ENCODE data around the gene RPL35A. TPM values are rescaled to one million over a fixed set of nuclear protein-coding genes. Genes with fewer than 3 reads are reported as not detected.
"Not testable (repeated sequence)": the region's sequence is repeated elsewhere in the genome, so short reads cannot be mapped to it uniquely, and the experiment has no call there.

The RPL35A gene
- polyA plus RNA-seq (ENCODE audit: insufficient read depth in 1 of 5, insufficient read length in 5 of 5, low replicate concordance in 1 of 5): 1,000 to 10,000 TPM; 2,035 to 2,423 (median 2,165) TPM
- long read RNA-seq, donor 1, transcript RPL35A-209 (3 exons, 579 nt): minor isoform, 58 of 6,061 reads
- long read RNA-seq, donor 1, transcript RPL35A-207 (2 exons, 687 nt): minor isoform, 346 of 6,061 reads
- long read RNA-seq, donor 1, transcript RPL35A-208 (4 exons, 677 nt): minor isoform, 356 of 6,061 reads
- long read RNA-seq, donor 1, transcript RPL35A-206 (5 exons, 1,444 nt): major isoform, 2,431 of 6,061 reads
- long read RNA-seq, donor 1, partial matches to known transcripts: 2,492 of 6,061 reads
- long read RNA-seq, donor 1, other reads (novel, unspliced or antisense): 332 of 6,061 reads
- long read RNA-seq, donor 2, transcript RPL35A-206 (5 exons, 1,444 nt): major isoform, 1,260 of 3,226 reads
- long read RNA-seq, donor 2, transcript RPL35A-208 (4 exons, 677 nt): minor isoform, 204 of 3,226 reads
- long read RNA-seq, donor 2, transcript RPL35A-209 (3 exons, 579 nt): minor isoform, 39 of 3,226 reads
- long read RNA-seq, donor 2, transcript RPL35A-207 (2 exons, 687 nt): minor isoform, 71 of 3,226 reads
- long read RNA-seq, donor 2, partial matches to known transcripts: 1,461 of 3,226 reads
- long read RNA-seq, donor 2, other reads (novel, unspliced or antisense): 167 of 3,226 reads
- long read RNA-seq, donor 3, transcript RPL35A-205 (5 exons, 553 nt): minor isoform, 38 of 4,078 reads
- long read RNA-seq, donor 3, transcript RPL35A-208 (4 exons, 677 nt): minor isoform, 248 of 4,078 reads
- long read RNA-seq, donor 3, transcript RPL35A-206 (5 exons, 1,444 nt): major isoform, 1,672 of 4,078 reads
- long read RNA-seq, donor 3, transcript RPL35A-207 (2 exons, 687 nt): minor isoform, 219 of 4,078 reads
- long read RNA-seq, donor 3, partial matches to known transcripts: 1,664 of 4,078 reads
- long read RNA-seq, donor 3, other reads (novel, unspliced or antisense): 194 of 4,078 reads
- long read RNA-seq, donor 4, transcript RPL35A-207 (2 exons, 687 nt): minor isoform, 204 of 2,987 reads
- long read RNA-seq, donor 4, transcript RPL35A-209 (3 exons, 579 nt): minor isoform, 40 of 2,987 reads
- long read RNA-seq, donor 4, transcript RPL35A-206 (5 exons, 1,444 nt): major isoform, 1,085 of 2,987 reads
- long read RNA-seq, donor 4, transcript RPL35A-208 (4 exons, 677 nt): minor isoform, 210 of 2,987 reads
- long read RNA-seq, donor 4, partial matches to known transcripts: 1,319 of 2,987 reads
- long read RNA-seq, donor 4, other reads (novel, unspliced or antisense): 107 of 2,987 reads
- long read RNA-seq, donor 5, transcript RPL35A-207 (2 exons, 687 nt): minor isoform, 296 of 7,137 reads
- long read RNA-seq, donor 5, transcript RPL35A-206 (5 exons, 1,444 nt): major isoform, 2,927 of 7,137 reads
- long read RNA-seq, donor 5, transcript RPL35A-208 (4 exons, 677 nt): minor isoform, 367 of 7,137 reads
- long read RNA-seq, donor 5, transcript RPL35A-205 (5 exons, 553 nt): minor isoform, 66 of 7,137 reads
- long read RNA-seq, donor 5, partial matches to known transcripts: 3,024 of 7,137 reads
- long read RNA-seq, donor 5, other reads (novel, unspliced or antisense): 400 of 7,137 reads
- long read RNA-seq, donor 6, transcript RPL35A-207 (2 exons, 687 nt): minor isoform, 227 of 5,711 reads
- long read RNA-seq, donor 6, transcript RPL35A-205 (5 exons, 553 nt): minor isoform, 50 of 5,711 reads
- long read RNA-seq, donor 6, transcript RPL35A-208 (4 exons, 677 nt): minor isoform, 239 of 5,711 reads
- long read RNA-seq, donor 6, transcript RPL35A-206 (5 exons, 1,444 nt): major isoform, 2,506 of 5,711 reads
- long read RNA-seq, donor 6, partial matches to known transcripts: 2,334 of 5,711 reads
- long read RNA-seq, donor 6, other reads (novel, unspliced or antisense): 301 of 5,711 reads
- long read RNA-seq, donor 7, transcript RPL35A-208 (4 exons, 677 nt): minor isoform, 67 of 1,656 reads
- long read RNA-seq, donor 7, transcript RPL35A-205 (5 exons, 553 nt): minor isoform, 32 of 1,656 reads
- long read RNA-seq, donor 7, transcript RPL35A-207 (2 exons, 687 nt): minor isoform, 46 of 1,656 reads
- long read RNA-seq, donor 7, transcript RPL35A-206 (5 exons, 1,444 nt): major isoform, 1,011 of 1,656 reads
- long read RNA-seq, donor 7, partial matches to known transcripts: 406 of 1,656 reads
- long read RNA-seq, donor 7, other reads (novel, unspliced or antisense): 78 of 1,656 reads
- long read RNA-seq, donor 8, transcript RPL35A-208 (4 exons, 677 nt): minor isoform, 88 of 1,876 reads
- long read RNA-seq, donor 8, transcript RPL35A-206 (5 exons, 1,444 nt): major isoform, 818 of 1,876 reads
- long read RNA-seq, donor 8, transcript RPL35A-209 (3 exons, 579 nt): minor isoform, 20 of 1,876 reads
- long read RNA-seq, donor 8, transcript RPL35A-207 (2 exons, 687 nt): minor isoform, 119 of 1,876 reads
- long read RNA-seq, donor 8, partial matches to known transcripts: 746 of 1,876 reads
- long read RNA-seq, donor 8, other reads (novel, unspliced or antisense): 76 of 1,876 reads

DNA sequence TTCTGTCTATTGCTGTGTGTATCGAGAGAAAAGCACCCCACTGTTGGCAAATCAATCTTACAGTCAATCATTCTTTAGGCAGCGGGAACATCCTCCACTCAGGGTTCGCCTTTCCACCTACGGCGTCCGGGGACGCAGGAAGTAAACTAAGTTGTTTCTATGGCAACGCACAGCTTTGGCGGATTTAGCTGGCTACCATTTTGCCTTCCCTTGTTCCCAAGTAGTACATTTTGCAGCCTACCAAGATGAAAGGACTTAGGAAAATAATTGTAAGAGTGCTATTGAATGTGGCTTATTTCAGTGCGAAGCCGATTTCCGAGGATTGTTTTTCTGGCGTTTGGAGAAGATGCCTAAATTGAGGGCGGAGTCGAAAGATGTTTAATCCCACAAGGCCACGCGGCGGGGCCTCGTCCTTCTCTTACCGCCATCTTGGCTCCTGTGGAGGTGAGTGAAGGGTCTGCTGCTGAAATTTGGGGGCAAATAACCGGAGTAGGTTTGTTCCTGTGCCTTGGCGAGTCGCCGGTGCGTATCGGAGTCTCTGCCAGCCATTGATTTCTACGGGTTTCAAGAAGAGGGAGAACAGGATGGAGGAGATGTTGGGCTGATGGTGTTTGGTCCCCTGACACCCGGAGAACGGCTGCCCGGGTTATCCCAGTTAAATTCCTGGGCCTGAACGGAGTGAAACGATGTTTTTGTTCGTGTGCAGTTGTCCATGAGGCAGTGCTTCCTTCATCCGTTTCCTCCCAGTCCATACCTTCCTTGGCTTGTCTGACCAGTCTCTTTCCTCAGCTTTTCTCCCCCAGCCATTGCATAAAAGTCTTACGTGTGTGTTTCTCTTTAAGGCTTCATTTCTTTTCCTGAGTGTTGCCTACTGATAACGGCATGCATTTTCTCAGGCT, at the start of gene RPL35A:
RPL35A (plus strand) TSS at position 413 of the 899 bp plus-strand sequence. CDS start 778 bp downstream, outside the sequence.
- DNase-seq: peak; percentile 96 to 98

DNA sequence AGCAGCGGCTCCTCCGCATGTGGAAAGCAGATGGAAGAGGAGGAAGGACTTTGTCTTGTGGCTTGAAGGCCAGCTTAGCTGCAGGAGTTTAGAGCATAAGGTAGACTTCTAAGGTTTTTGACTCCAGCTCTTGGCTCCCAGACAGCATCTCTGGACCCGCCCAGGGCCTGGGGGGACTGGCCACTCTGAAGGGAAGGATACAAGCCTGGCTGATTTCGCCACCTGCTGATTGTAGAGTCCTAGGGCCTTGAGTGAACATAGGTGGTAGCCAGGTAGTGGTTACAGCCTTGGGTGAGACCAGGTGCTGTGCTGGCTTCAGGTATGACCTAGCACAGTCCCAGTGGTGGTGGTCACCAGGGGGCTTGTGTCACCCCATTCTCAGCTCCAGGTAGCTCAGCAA, 48.4 kb upstream of the RPL35A start:
- no peak for DNase-seq

DNA sequence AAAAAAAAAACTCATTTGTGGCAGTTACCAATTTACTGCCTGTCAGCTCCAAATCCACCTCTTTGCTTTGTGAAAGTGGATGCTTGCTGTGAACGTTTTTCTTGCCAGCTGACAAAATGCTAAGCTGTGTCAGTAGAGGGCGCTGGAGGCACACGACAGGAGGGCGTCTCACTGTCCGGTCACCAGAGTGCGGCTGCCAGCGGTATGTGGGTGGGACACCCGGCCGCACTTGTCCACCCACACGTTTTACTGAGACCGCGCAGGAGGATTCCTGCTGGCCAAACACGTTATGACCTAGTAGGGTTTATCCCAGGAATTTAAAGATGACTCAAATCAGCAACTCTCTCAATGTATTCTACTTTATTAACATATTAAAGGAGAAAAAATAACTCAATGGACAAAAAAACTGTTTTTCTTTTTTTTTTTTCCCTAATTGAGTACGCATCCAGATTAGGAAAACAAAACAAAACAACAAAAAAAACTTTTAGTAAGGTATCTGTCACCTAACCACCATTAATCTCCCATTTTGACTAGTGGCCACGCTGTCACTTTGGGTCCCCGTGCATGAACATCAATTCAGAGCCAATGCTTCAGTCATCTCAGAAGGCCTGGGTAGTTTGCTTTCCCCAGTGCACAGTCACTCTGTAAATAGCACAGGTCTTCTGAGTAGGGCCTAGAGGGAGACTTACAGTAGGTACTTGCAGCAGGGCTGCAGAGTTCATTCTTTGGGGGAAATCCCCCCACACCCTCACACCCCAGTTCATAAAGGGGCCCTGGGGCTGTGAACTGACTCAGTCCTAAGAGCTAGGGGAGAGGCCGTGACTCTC, 43.8 kb upstream of the RPL35A start:
- peak; percentile 75 to 76 for DNase-seq

DNA sequence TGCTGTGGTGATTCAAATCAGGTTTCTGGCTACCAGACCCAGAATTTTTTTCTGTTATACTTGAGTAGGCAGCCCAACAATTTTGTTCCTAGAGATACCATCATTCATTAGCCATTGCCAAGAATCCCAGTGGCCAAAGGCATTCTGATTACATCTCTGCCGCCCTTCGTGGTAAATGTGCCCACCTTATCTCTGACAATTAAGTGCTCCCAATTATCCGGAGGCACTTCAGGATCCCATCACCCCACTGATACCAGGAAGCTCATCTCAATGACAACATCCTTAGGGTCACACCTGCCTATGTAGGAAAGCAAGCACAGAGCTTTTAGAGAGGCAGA, 43.2 kb upstream of the RPL35A start:
- DNase-seq: no peak

DNA sequence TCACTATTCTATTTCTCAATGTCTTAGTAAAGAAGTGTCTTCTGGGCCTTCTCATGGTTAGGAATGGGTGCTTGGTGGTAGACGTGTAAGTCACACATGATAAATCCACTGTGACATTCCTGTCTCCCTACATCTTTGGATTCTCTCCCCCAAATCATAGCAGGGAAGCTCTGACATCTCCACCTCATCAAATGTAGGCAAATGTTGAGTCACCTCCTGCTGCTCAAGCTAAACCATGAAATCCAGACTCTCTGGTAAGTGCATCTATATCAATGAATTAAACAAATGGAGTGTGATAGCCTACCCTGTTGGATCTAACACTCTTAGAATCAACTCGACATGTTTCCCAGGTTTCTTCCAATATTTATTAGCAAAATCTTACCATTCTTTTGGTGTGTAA, 42.8 kb upstream of the RPL35A start:
- DNase-seq: no peak

DNA sequence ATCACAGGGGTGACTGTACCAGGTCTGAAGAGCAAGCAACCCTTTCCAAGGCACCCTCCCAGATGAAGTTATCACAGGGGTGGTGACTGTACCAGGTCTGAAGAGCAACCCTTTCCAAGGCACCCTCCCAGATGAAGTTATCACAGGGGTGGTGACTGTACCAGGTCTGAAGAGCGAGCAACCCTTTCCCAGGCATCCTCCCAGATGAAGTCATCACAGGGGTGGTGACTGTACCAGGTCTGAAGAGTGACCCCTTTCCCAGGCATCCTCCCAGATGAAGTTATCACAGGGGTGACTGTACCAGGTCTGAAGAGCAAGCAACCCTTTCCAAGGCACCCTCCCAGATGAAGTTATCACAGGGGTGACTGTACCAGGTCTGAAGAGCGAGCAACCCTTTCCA, 41.4 kb upstream of the RPL35A start:
- not testable (repeated sequence) for DNase-seq

DNA sequence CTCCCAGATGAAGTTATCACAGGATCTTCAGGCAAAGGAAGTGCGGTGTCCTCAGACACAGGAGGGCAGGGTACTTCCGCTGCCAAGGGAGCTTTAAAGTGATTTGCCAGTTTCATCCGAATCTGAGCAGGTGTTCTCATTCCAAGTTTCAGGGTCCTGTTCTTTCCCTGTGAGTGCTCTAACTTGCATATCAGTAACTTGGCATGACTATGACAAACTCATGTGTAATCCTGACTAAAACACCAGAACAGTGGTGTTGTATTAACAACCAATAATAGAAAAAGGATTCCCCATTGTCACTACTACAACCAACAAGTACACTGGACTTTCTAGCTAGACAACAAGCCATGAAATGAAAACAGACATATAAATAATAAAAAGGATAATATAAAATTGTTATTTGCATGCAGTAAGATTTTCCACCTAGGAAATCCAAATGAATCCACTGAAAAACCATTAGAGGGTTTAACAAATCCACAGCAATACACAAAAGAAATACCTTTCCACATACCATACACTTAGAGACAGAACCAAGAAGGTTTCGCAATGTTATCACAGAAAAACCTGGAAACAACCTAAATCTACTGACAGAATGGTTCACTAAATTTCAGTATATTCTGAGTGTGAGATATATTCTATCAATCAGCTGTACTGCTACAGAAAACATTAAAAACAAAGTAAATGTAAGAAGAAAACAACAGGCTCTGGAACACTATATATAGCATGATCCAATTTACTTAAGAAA, 40.9 kb upstream of the RPL35A start:
- no peak for DNase-seq

DNA sequence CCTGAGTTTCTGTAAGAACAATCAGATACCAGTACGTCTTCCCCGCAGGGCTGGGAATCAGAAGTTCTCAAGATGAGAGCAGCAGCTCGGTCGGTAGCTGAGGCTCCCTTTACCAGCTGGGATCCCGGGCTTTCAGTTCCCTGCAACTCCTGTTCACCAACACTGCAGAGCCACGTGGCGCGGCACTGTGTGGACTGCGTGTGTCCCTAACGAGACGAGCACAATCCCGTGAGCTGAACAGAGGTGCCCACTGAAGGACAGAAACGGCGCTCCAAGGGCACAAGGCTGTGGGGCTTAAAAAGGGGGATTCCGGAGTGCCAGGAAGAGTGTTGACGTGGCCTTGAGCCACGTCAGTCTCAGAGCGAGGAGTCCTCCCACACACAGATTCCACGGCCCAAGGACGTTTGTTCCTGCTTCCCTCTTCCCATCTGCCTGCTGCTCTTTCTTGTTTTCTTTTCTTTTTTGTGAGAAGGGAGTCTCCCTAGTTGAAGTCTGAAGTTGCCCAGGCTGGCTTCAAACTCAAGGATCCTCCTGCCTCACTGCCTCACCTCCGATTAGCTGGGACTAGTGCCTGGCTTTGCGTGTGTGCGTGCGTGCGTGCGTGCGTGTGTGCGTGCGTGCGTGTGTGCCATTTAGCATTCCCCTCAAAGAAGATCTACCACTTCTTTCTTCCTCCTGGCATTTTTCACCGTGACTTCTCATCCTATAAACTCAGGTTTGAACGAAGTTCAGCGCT, 37.1 kb upstream of the RPL35A start:
- DNase-seq: no peak

DNA sequence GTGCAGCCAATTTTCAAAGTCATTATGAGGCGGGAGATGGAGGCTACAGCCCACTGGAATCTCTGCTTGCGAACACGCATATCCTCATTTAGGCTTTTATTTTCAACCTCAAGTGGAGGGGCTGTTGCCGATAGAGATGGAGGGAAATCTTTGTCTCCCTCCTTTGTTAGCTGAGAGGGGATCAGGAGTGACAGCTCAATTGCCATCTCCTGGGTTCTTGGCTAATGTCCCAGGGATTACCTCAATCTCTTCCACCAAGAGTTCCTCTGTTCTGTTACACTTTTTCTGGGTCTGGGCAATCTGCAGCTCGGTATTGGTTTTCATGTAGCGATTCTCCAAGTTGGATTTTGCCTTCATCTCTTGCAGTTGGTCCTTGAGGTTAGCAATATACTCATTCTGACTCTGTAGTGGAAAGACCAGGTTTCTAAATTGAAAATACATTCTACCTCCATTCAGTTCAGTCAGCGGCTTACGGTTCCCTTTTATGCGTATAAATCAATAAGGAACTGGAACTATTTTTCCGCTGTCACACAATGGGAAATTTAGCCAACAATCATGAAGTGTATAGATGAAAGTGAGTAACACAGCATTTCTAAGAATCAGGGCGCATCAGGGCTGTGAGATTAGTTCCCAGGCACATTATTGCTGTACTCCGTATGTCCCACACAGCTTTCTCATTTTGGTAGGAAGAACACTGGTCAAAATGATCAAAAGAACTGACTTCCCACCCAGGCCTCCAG, 36.2 kb upstream of the RPL35A start:
- DNase-seq: no peak

DNA sequence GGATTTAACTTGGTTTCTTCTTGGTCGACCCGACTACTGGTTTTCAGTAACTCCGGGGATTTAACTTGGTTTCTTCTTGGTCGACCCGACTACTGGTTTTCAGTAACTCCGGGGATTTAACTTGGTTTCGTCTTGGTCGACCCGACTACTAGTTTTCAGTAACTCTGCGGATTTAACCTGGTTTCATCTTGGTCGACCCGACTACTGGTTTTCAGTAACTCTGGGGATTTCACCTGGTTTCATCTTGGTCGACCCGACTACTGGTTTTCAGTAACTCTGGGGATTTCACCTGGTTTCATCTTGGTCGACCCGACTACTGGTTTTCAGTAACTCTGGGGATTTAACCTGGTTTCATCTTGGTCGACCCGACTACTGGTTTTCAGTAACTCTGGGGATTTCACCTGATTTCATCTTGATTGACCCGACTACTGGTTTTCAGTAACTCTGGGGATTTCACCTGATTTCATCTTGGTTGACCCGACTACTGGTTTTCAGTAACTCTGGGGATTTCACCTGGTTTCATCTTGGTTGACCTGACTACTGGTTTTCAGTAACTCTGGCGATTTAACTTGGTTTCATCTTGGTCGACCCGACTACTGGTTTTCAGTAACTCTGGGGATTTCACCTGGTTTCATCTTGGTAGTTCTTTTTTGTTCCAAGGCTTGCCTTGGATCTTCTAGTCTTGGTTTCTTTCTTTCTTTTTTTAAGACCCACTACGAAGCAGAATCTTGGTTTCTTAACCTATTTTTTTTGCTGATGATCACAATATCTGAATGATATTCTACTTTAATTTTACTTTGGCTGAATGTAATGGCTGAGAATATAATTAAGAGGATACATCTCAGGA, 28.3 kb upstream of the RPL35A start:
- DNase-seq: not testable (repeated sequence)

DNA sequence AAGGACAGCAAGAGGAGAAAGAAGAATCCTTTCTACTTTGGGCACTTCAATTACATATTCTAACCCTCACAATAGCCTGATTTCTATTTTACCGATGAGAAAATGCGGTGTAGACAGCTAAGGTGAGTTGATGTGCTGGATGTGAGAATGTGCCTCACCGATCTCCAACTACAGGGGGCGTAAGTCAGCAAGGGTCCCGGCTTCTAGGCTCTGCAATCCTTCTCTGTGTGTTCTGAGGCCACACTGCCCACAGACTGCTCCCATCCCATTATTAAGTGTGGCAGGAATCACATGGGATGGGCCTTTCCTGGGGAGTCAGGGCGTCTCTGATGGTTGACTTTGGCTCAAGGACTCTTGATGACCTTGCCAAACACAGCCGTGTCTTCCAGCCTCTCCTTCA, 23.6 kb upstream of the RPL35A start:
- no peak for DNase-seq

DNA sequence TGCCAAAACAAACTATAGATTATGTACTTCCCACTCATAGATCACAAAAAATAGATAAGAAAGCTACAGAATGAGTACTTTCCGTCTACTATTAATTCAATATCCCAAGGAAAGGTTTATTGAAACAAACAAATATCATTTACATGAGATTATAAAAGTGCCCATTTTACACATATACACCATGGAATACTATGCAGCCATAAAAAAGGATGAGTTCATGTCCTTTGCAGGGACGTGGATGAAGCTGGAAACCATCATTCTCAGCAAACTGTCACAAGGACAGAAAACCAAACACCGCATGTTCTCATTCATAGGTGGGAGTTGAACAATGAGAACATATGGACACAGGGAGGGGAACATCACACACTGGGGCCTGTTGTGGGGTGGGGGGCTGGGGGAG, 22.4 kb upstream of the RPL35A start:
- not testable (repeated sequence) for DNase-seq

DNA sequence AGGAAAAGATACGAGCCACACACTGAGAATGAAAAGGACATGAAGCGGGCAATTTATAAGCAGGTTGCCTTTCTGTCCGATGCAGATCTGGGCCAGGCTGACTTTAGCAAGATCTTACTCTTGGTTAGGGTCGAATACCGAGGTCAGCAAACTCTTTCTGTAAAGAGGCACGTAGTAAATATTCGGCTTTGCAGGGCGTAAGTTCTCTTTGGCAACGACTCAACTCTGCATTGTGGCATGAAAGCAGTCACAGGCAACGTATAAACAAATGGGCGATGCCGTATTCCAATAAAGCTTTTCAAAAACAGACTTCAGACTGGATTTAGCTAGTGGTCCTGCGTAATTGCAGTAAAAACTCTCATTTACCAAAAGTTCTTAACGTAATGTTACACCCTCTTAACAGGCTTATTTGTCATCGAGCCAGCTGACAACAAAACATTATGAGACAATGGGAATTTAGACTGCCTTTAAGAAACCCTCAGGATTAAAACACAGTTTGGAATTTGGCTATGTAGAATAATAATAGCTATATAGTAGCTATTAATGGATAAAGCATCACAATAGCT, 13.1 kb upstream of the RPL35A start:
- peak in 1 of 2 donors; percentile 21 for DNase-seq
